HEK293 (cell line): ENCODE data around the gene CFAP46.

Experiments used
- CTCF ChIA-PET: fragments of 350-600 bp; formaldehyde crosslinking; extraction: SDS; loops from one replicate; lab custom pipeline; 2021; ENCODE audit warnings: antibody characterized with exemption; lab: Yijun Ruan, JAX
- POLR2A ChIA-PET: fragments of 300-600 bp; formaldehyde crosslinking; extraction: SDS; loops from one replicate; lab custom pipeline; 2020; ENCODE audit warnings: antibody characterized with exemption, inconsistent platforms; lab: Yijun Ruan, JAX
- H3K27ac ChIP-seq: fragments of 200-500 bp; sonication (Bioruptor generic); 2 replicates; pipeline ENCODE4 v1.5.1; 2014; ENCODE audit warnings: low read depth, low read length, control low read depth, inconsistent platforms; ENCODE audit errors: extremely low read depth
- H3K36me3 ChIP-seq, 2 experiments: fragments of 200-500 bp in 1 of 2; sonication (Bioruptor generic) in 1 of 2; 1 replicate in 1 of 2; 2 replicates in 1 of 2; pipeline ENCODE4 v1.5.1; 2014 to 2017; ENCODE audit warnings: inconsistent platforms in 2 of 2, low read length in 2 of 2; ENCODE audit not compliant: control insufficient read depth in 2 of 2, insufficient read depth in 1 of 2
- H3K4me1 ChIP-seq: fragments of 200-500 bp; sonication (Bioruptor generic); 2 replicates; pipeline ENCODE4 v1.5.1; 2014; ENCODE audit warnings: mild to moderate bottlenecking, low read length, inconsistent platforms; ENCODE audit not compliant: control insufficient read depth, insufficient read depth
- H3K4me3 ChIP-seq: 2 replicates; pipeline ENCODE4 v1.5.1; 2011; ENCODE audit warnings: low read depth, mild to moderate bottlenecking, control low read depth, low read length, moderate library complexity
- H3K9me3 ChIP-seq: fragments of 200-500 bp; sonication (Bioruptor generic); 2 replicates; pipeline ENCODE4 v1.5.1; 2014; ENCODE audit warnings: low read depth, low read length, inconsistent platforms; ENCODE audit not compliant: control insufficient read depth, insufficient read depth
- KLF1 ChIP-seq: fragments of 450-650 bp; formaldehyde crosslinking; IDR thresholded peaks from 2 replicates; pipeline ENCODE4 v1.5.1; 2016; ENCODE audit warnings: missing biosample characterization, missing genetic modification characterization
- OSR2 ChIP-seq: fragments of 450-650 bp; formaldehyde crosslinking; IDR thresholded peaks from 2 replicates; pipeline ENCODE4 v1.5.1; 2016; ENCODE audit warnings: missing biosample characterization, missing genetic modification characterization
- PRDM4 ChIP-seq: fragments of 450-650 bp; formaldehyde crosslinking; IDR thresholded peaks from 2 replicates; pipeline ENCODE4 v1.5.1; 2017; ENCODE audit warnings: missing biosample characterization, missing genetic modification characterization
- REST ChIP-seq: fragments of 450-650 bp; formaldehyde crosslinking; IDR thresholded peaks from 2 replicates; pipeline ENCODE4 v1.5.1; 2016; ENCODE audit warnings: missing biosample characterization, missing genetic modification characterization
- ZFHX2 ChIP-seq: fragments of 450-650 bp; formaldehyde crosslinking; conservative IDR thresholded peaks from 2 replicates; pipeline ENCODE4 v1.5.1; 2016; ENCODE audit warnings: missing biosample characterization, missing genetic modification characterization
- ZFP69B ChIP-seq: fragments of 450-650 bp; formaldehyde crosslinking; IDR thresholded peaks from 2 replicates; pipeline ENCODE4 v1.5.1; 2016; ENCODE audit warnings: missing biosample characterization, missing genetic modification characterization
- ZNF138 ChIP-seq: fragments of 450-650 bp; formaldehyde crosslinking; IDR thresholded peaks from 2 replicates; pipeline ENCODE4 v1.5.1; 2016; ENCODE audit warnings: missing biosample characterization, missing genetic modification characterization, borderline replicate concordance
- ZNF16 ChIP-seq: fragments of 450-650 bp; formaldehyde crosslinking; IDR thresholded peaks from 2 replicates; pipeline ENCODE4 v1.5.1; 2016; ENCODE audit warnings: low read depth, missing biosample characterization, missing genetic modification characterization
- ZNF239 ChIP-seq: fragments of 450-650 bp; formaldehyde crosslinking; IDR thresholded peaks from 2 replicates; pipeline ENCODE4 v1.5.1; 2016; ENCODE audit warnings: missing biosample characterization, missing genetic modification characterization
- ZNF248 ChIP-seq: fragments of 450-650 bp; formaldehyde crosslinking; IDR thresholded peaks from 2 replicates; pipeline ENCODE4 v1.5.1; 2017; ENCODE audit warnings: missing biosample characterization, missing genetic modification characterization
- ZNF341 ChIP-seq: fragments of 450-650 bp; formaldehyde crosslinking; IDR thresholded peaks from 2 replicates; pipeline ENCODE4; 2016; ENCODE audit warnings: low read depth, missing biosample characterization, missing genetic modification characterization
- ZNF510 ChIP-seq: fragments of 450-650 bp; formaldehyde crosslinking; IDR thresholded peaks from 2 replicates; pipeline ENCODE4 v1.5.1; 2018; ENCODE audit warnings: mild to moderate bottlenecking, missing genetic modification characterization, missing biosample characterization; ENCODE audit not compliant: insufficient replicate concordance
- ZNF518A ChIP-seq: fragments of 450-650 bp; formaldehyde crosslinking; conservative IDR thresholded peaks from 2 replicates; pipeline ENCODE4 v1.5.1; 2016; ENCODE audit warnings: low read depth, missing biosample characterization, missing genetic modification characterization
- ZNF529 ChIP-seq: fragments of 450-650 bp; formaldehyde crosslinking; IDR thresholded peaks from 2 replicates; pipeline ENCODE4 v1.5.1; 2017; ENCODE audit warnings: missing genetic modification characterization, missing biosample characterization; ENCODE audit not compliant: insufficient replicate concordance
- ZNF548 ChIP-seq: fragments of 450-650 bp; formaldehyde crosslinking; IDR thresholded peaks from 2 replicates; pipeline ENCODE4 v1.5.1; 2016; ENCODE audit warnings: missing biosample characterization, missing genetic modification characterization
- ZNF664 ChIP-seq: fragments of 450-650 bp; formaldehyde crosslinking; IDR thresholded peaks from 2 replicates; pipeline ENCODE4 v1.5.1; 2016; ENCODE audit warnings: missing biosample characterization, missing genetic modification characterization
- ZSCAN4 ChIP-seq: fragments of 450-650 bp; formaldehyde crosslinking; IDR thresholded peaks from 2 replicates; pipeline ENCODE4 v1.5.1; 2017; ENCODE audit warnings: missing biosample characterization, missing genetic modification characterization

The CFAP46 gene

GRCh38 chr10:132806110-132806509, 136.3 kb downstream of the CFAP46 start:
- ChIA-PET CTCF (interaction anchor here (0.6 kb wide), 1 partner anchor 18 kb away, joined by 3 read pairs; no protein-coding TSS in a partner anchor), POLR2A (no interaction called here)
- Histone ChIP-seq H3K36me3 (no peaks in the 10 kb centered on the region), H3K4me3 (no peak overlapping the region), H3K4me1 (no peaks in the 10 kb centered on the region), H3K27ac (no peak overlapping the region), H3K9me3 (no peaks in the 10 kb centered on the region; the same call in 1 of the 2 replicates)
- no peak for TF ChIP-seq ZNF239
- no peak for TF ChIP-seq OSR2
- TF ChIP-seq ZNF529: no peak
- TF ChIP-seq ZNF548 (tag by site-specific recombination): no peak
- no peak for TF ChIP-seq REST (tag by site-specific recombination)
- TF ChIP-seq ZFHX2 (tag by site-specific recombination): no peak
- TF ChIP-seq PRDM4 (tag by site-specific recombination): no peak
- TF ChIP-seq ZNF341: no peak
- no peak for TF ChIP-seq ZSCAN4 (tag by site-specific recombination)
- no peak for TF ChIP-seq KLF1
- TF ChIP-seq ZNF664: no peak
- TF ChIP-seq ZNF518A (tag by site-specific recombination): no peak
- no peak for TF ChIP-seq ZNF510 (tag by site-specific recombination)
- TF ChIP-seq ZNF16 (tag by site-specific recombination): no peak
- TF ChIP-seq ZNF248 (tag by site-specific recombination): no peak
- TF ChIP-seq ZFP69B (tag by site-specific recombination): no peak
- TF ChIP-seq ZNF138 (tag by site-specific recombination): no peak
